H1 (cell line): ENCODE measurements around the gene MEF2B. TPM values are rescaled to one million over a fixed set of nuclear protein-coding genes. Genes with fewer than 3 reads are reported as not detected.

Experiments used
- RAD21 ChIP-seq, 2 experiments: IDR thresholded peaks in 1 of 2; conservative IDR thresholded peaks in 1 of 2; 2 replicates each; pipeline ENCODE4 v1.6.1; 2011; ENCODE audit warnings: low read depth in 2 of 2, low read length in 2 of 2, improper control_type of control experiment in 1 of 2, inconsistent platforms in 1 of 2, mild to moderate bottlenecking in 1 of 2, moderate library complexity in 1 of 2
- SIN3A ChIP-seq, 2 experiments: IDR thresholded peaks in 1 of 2; conservative IDR thresholded peaks in 1 of 2; 2 replicates each; pipeline ENCODE4 v1.6.1; 2011 to 2012; ENCODE audit warnings: low read length in 2 of 2, improper control_type of control experiment in 1 of 2, low read depth in 1 of 2, mild to moderate bottlenecking in 1 of 2
- polyA plus RNA-seq, 7 experiments: library from polyadenylated mRNA; depleted of rRNA in 3 of 7; stranded (reverse) in 5 of 7; unstranded in 2 of 7; fragments of >200 nt in 5 of 7; fragments of 200-250 nt in 2 of 7; gene quantifications; 1 replicate in 5 of 7; 2 replicates in 1 of 7; 4 replicates in 1 of 7; pipeline versions ENCODE4 v1.2.1 to v1.2.3, GENCODE V29; 2011 to 2013; ENCODE audit warnings: missing spikeins in 2 of 7, mixed read lengths in 2 of 7
- total RNA-seq: library from RNA; stranded (reverse); fragmentation: NEBNext Ultra II Directional; extraction: Animal tissue kit (Norgen Biotek cat#: 25700); gene quantifications from 2 replicates; pipeline ENCODE4 v1.2.1, GENCODE V29; 2021
- TF ChIP-seq, protein P1 (sequence below): IDR thresholded peaks from 2 replicates; pipeline ENCODE4 v1.6.1; 2012; ENCODE audit warnings: low read length, inconsistent platforms

MEF2B gene
- total and polyA plus RNA-seq, 2 of the 8 experiments (the other 6 are each of a cell fraction or from before 2014, with no cell fraction given) = 2.8 to 3.7 TPM

GRCh38 chr19:19145684-19146608 is 24.1 kb downstream of the MEF2B start (continued):
- TF ChIP-seq, protein P1, sequence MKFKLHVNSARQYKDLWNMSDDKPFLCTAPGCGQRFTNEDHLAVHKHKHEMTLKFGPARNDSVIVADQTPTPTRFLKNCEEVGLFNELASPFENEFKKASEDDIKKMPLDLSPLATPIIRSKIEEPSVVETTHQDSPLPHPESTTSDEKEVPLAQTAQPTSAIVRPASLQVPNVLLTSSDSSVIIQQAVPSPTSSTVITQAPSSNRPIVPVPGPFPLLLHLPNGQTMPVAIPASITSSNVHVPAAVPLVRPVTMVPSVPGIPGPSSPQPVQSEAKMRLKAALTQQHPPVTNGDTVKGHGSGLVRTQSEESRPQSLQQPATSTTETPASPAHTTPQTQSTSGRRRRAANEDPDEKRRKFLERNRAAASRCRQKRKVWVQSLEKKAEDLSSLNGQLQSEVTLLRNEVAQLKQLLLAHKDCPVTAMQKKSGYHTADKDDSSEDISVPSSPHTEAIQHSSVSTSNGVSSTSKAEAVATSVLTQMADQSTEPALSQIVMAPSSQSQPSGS = no peak
- TF ChIP-seq RAD21 (IDR thresholded peaks at IDR 0.05 in 1 of 2, conservative IDR thresholded peaks at IDR 0.05 in 1 of 2; ENCODE audit: low read depth in 2 of 2, low read length in 2 of 2) = peak; percentile 93 to 94
- peak in 1 of 2 experiments; percentile 59; a peak in 1 of 4 replicates for TF ChIP-seq SIN3A (conservative IDR thresholded peaks at IDR 0.05 in 1 of 2, IDR thresholded peaks at IDR 0.05 in 1 of 2; ENCODE audit: low read depth in 1 of 2, low read length in 2 of 2)
